SK-N-SH treated with all-trans-retinoic acid at 6 μM for 48 hours (cell line): Measurements from ENCODE around the gene FARS2.

ENCODE experiments used
- ESRRG ChIP-seq: fragments of 250-450 bp; sonication (Bioruptor Pico); IDR thresholded peaks from 2 replicates; pipeline ENCODE4 v1.6.1; 2021; ENCODE audit warnings: mild to moderate bottlenecking
- GLIS3 ChIP-seq: fragments of 250-450 bp; sonication (Bioruptor Pico); IDR thresholded peaks from 2 replicates; pipeline ENCODE4 v1.5.0; 2020; ENCODE audit warnings: mild to moderate bottlenecking, moderate library complexity
- PPARA ChIP-seq: fragments of 250-450 bp; sonication (Bioruptor Pico); IDR thresholded peaks from 2 replicates; pipeline ENCODE4 v1.5.0; 2020; ENCODE audit warnings: mild to moderate bottlenecking, borderline replicate concordance

DNA sequence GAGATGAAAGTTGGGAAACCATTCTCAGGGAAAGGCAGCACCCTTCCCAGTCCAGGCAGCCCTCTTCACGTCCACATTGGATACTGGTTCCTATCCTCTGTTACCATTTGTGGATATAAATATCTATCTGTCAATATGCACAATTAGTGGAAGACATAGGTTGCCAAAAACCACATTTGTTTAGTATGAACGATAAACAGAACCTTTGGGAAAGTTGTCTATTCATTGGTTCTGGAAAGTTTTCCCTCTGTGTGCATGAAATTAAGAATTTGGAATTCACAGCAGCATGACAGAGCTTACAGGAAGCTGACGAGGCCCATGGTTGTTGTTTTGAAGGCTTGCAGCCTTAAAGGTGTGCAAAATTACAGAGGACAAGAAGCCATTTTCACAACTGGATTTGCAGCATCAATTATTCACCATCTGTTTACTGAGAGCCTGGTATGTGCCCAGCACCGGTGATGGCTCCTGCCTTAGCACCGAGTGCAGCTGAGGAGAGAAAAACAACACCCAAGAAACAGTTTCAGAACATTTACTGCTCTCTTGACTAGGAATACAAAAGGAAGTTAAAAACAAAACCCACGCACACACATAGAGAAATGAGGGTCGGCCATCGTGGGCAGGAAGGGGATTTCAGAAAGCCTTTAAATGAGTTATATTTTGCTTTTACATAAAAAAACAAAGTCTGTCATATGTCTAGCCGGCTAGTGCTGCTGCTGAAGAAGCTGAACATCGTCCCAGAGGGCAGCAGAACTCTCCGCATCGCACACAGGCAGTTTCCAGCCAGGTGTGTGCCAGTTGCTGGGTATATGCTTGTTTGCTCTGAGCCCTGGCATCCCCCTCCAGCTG, 319.6 kb downstream of the FARS2 start:
- no peak for TF ChIP-seq PPARA (CRISPR knock-in tag)
- TF ChIP-seq ESRRG (CRISPR knock-in tag) = no peak
- no peak for TF ChIP-seq GLIS3 (CRISPR knock-in tag)
